ENCODE measurements around the gene ACTR5. TPM values are rescaled to one million over a fixed set of nuclear protein-coding genes. Genes with fewer than 3 reads are reported as not detected.
"Not testable (repeated sequence)": the region's sequence is repeated elsewhere in the genome, so short reads cannot be mapped to it uniquely, and the experiment has no call there.

ACTR5 gene
- total RNA-seq, 1 donor from 2014 or later = 3.2 TPM

GRCh38 chr20:38791940-38792339 lies 43.7 kb downstream of the ACTR5 start:
- ATAC-seq = no peak
- intact Hi-C loops (cut with micrococcal nuclease) = no loop called here

GRCh38 chr20:38794057-38794456 lies 45.8 kb downstream of the ACTR5 start:
- intact Hi-C loops (cut with micrococcal nuclease); DNase-seq; ATAC-seq: not testable (repeated sequence)

More at GRCh38 chr20:38791940-38792339, 43.7 kb downstream of the ACTR5 start:
- DNase-seq = no peak

GRCh38 chr20:38798266-38798665 lies 50.0 kb downstream of the ACTR5 start:
- intact Hi-C loops (cut with micrococcal nuclease) = no loop called here
- no peak for DNase-seq
- no peak for ATAC-seq

- DNase-seq (no peak), ATAC-seq (peak; percentile 65)
- intact Hi-C loops (cut with micrococcal nuclease) = no loop called here
These were observed 50.9 kb downstream of the ACTR5 start for GRCh38 chr20:38799203-38799602.

GRCh38 chr20:38800882-38801281 lies 52.6 kb downstream of the ACTR5 start:
- no peak for ATAC-seq
- intact Hi-C loops (cut with micrococcal nuclease) = no loop called here
- no peak for DNase-seq

- intact Hi-C loops (cut with micrococcal nuclease) = no loop called here
- DNase-seq = no peak
- ATAC-seq = no peak
These were observed 56.0 kb downstream of the ACTR5 start for GRCh38 chr20:38804221-38804620.

GRCh38 chr20:38804682-38805501 lies 56.6 kb downstream of the ACTR5 start:
- ATAC-seq = peak; percentile 20
- DNase-seq = no peak
- intact Hi-C loops (cut with micrococcal nuclease) = no loop called here

- DNase-seq (peak; percentile 75), ATAC-seq (peak; percentile 92)
- intact Hi-C loops (cut with micrococcal nuclease) = no loop called here
These were observed 57.3 kb downstream of the ACTR5 start, which contains the start of gene PPP1R16B for GRCh38 chr20:38805502-38805957. Gene PPP1R16B (plus strand): TSS chr20:38805697. CDS start chr20:38835926, 30,229 bp downstream.

GRCh38 chr20:38805958-38806854 lies 57.9 kb downstream of the ACTR5 start:
- intact Hi-C loops (cut with micrococcal nuclease) = no loop called here
- peak; percentile 39 for DNase-seq
- ATAC-seq = peak; percentile 55

- ATAC-seq (no peak), DNase-seq (no peak)
- intact Hi-C loops (cut with micrococcal nuclease) = no loop called here
These were observed 58.8 kb downstream of the ACTR5 start for GRCh38 chr20:38806855-38807655.

- intact Hi-C loops (cut with micrococcal nuclease) = no loop called here
- no peak for DNase-seq
- ATAC-seq = no peak
These were observed 61.7 kb downstream of the ACTR5 start for GRCh38 chr20:38809942-38810341.

GRCh38 chr20:38810926-38811630 lies 62.8 kb downstream of the ACTR5 start:
- intact Hi-C loops (cut with micrococcal nuclease) = no loop called here
- DNase-seq = no peak
- no peak for ATAC-seq

GRCh38 chr20:38811769-38812168 lies 63.5 kb downstream of the ACTR5 start:
- no peak for DNase-seq
- intact Hi-C loops (cut with micrococcal nuclease) = no loop called here
- ATAC-seq = no peak

GRCh38 chr20:38812182-38812581 lies 63.9 kb downstream of the ACTR5 start:
- DNase-seq (no peak), ATAC-seq (peak; percentile 51)
- intact Hi-C loops (cut with micrococcal nuclease) = no loop called here

- DNase-seq (no peak), ATAC-seq (no peak)
- intact Hi-C loops (cut with micrococcal nuclease) = no loop called here
These were observed 64.7 kb downstream of the ACTR5 start for GRCh38 chr20:38812709-38813573.

GRCh38 chr20:38813574-38813962 lies 65.3 kb downstream of the ACTR5 start:
- intact Hi-C loops (cut with micrococcal nuclease); ATAC-seq; DNase-seq: not testable (repeated sequence)

GRCh38 chr20:38815446-38815845 lies 67.2 kb downstream of the ACTR5 start:
- ATAC-seq = no peak
- intact Hi-C loops (cut with micrococcal nuclease) = no loop called here
- DNase-seq = no peak
